Keratinocyte (primary cell): ENCODE measurements around the gene OSBPL5. TPM values are rescaled to one million over a fixed set of nuclear protein-coding genes. Genes with fewer than 3 reads are reported as not detected.

Source experiments
- DNase-seq: peaks from one replicate; pipeline ENCODE4 v3.0.0-alpha.2; 2011; ENCODE audit warnings: low read depth, missing footprints, low spot score
- FAIRE-seq: peaks from 2 replicates; lab custom pipeline; 2011; peaks lifted over from hg19 to GRCh38; lab: Jason Lieb, UNC
- H2AFZ ChIP-seq: 2 replicates; pipeline ENCODE4 v1.6.0; 2012; ENCODE audit warnings: low read length, control low read depth, inconsistent platforms; ENCODE audit not compliant: control insufficient read depth
- H3K27ac ChIP-seq: 2 replicates; pipeline ENCODE4 v1.5.1; 2011; ENCODE audit warnings: low read length; ENCODE audit not compliant: control insufficient read depth, insufficient read depth
- H3K27me3 ChIP-seq: 3 replicates; pipeline ENCODE4 v1.6.0; 2011; ENCODE audit warnings: low read length; ENCODE audit not compliant: control insufficient read depth, insufficient read depth; ENCODE audit errors: extremely low read depth
- H3K36me3 ChIP-seq, 2 experiments: 2 replicates in 1 of 2; 3 replicates in 1 of 2; pipeline ENCODE4 v1.5.1; 2011; ENCODE audit warnings: low read length in 2 of 2, mild to moderate bottlenecking in 1 of 2; ENCODE audit not compliant: control insufficient read depth in 2 of 2, insufficient read depth in 2 of 2; ENCODE audit errors: extremely low read depth in 1 of 2
- H3K4me1 ChIP-seq: 3 replicates; pipeline ENCODE4 v1.5.1; 2011; ENCODE audit warnings: low read length; ENCODE audit not compliant: control insufficient read depth, insufficient read depth; ENCODE audit errors: extremely low read depth
- H3K4me2 ChIP-seq: 3 replicates; pipeline ENCODE4 v1.6.0; 2011; ENCODE audit warnings: low read depth, low read length; ENCODE audit not compliant: control insufficient read depth, insufficient read depth; ENCODE audit errors: extremely low read depth
- H3K4me3 ChIP-seq, 3 experiments: fragments of 200-600 bp in 1 of 3; sonication (generic) in 1 of 3; 2 replicates in 2 of 3; 3 replicates in 1 of 3; pipeline ENCODE4 v1.5.1; 2011 to 2016; ENCODE audit warnings: low read length in 3 of 3, mild to moderate bottlenecking in 3 of 3, control low read depth in 2 of 3, inconsistent platforms in 1 of 3, low read depth in 1 of 3, mixed read lengths in 1 of 3, mixed run types in 1 of 3, moderate library complexity in 1 of 3; ENCODE audit not compliant: control insufficient read depth in 2 of 3, insufficient read depth in 2 of 3; ENCODE audit errors: extremely low read depth in 1 of 3
- H3K79me2 ChIP-seq: 2 replicates; pipeline ENCODE4 v1.6.0; 2012; ENCODE audit warnings: low read length; ENCODE audit not compliant: control insufficient read depth, insufficient read depth
- H3K9ac ChIP-seq: 3 replicates; pipeline ENCODE4 v1.6.0; 2011; ENCODE audit warnings: low read length; ENCODE audit not compliant: control insufficient read depth, insufficient read depth; ENCODE audit errors: extremely low read depth
- H3K9me1 ChIP-seq: 3 replicates; pipeline ENCODE4 v1.6.0; 2011; ENCODE audit warnings: low read length; ENCODE audit not compliant: control insufficient read depth, insufficient read depth; ENCODE audit errors: extremely low read depth
- H3K9me3 ChIP-seq: 2 replicates; pipeline ENCODE4 v1.5.1; 2012; ENCODE audit warnings: low read depth, low read length; ENCODE audit not compliant: control insufficient read depth
- H4K20me1 ChIP-seq: 3 replicates; pipeline ENCODE4 v1.6.0; 2011; ENCODE audit warnings: low read length; ENCODE audit not compliant: control insufficient read depth, insufficient read depth; ENCODE audit errors: extremely low read depth
- CTCF ChIP-seq, 3 experiments: IDR thresholded peaks in 1 of 3; conservative IDR thresholded peaks in 1 of 3; optimal IDR thresholded peaks in 1 of 3; 2 replicates in 2 of 3; 3 replicates in 1 of 3; pipeline versions ENCODE3 to v1.5.1; 2011; ENCODE audit warnings: low read length in 3 of 3, mild to moderate bottlenecking in 3 of 3, moderate library complexity in 2 of 3, control low read depth in 1 of 3, inconsistent platforms in 1 of 3; ENCODE audit not compliant: insufficient read depth in 2 of 3; ENCODE audit errors: extremely low read depth in 1 of 3
- EZH2 ChIP-seq: IDR thresholded peaks from one replicate; pipeline ENCODE4 v1.6.1; 2012; ENCODE audit warnings: inconsistent platforms, mild to moderate bottlenecking, low read length, moderate library complexity
- dilution Hi-C: fragments of 300-500 bp; cut with MboI; formaldehyde crosslinking; loops from one replicate; pipeline ENCODE4 v1.7.0; 2020; ENCODE audit warnings: low sequenced_read_pairs; ENCODE audit not compliant: extremely low pct_ligation_motif_present
- polyA plus RNA-seq, 5 experiments: library from polyadenylated mRNA; depleted of rRNA in 3 of 5; stranded (reverse) in 3 of 5; stranded (forward) in 1 of 5; unstranded in 1 of 5; fragments of >200 nt; gene quantifications; 1 replicate in 1 of 5; 2 replicates in 3 of 5; 3 replicates in 1 of 5; pipeline versions ENCODE4 v1.2.1 to v1.2.3, GENCODE V29; 2011 to 2012; ENCODE audit warnings: missing spikeins in 2 of 5, low read depth in 1 of 5, low replicate concordance in 1 of 5

The OSBPL5 gene
- polyA plus RNA-seq, 1 donor (not counting 4 experiments of a cell fraction or from before 2014, with no cell fraction given): 3.0 TPM

GRCh38 chr11:3154001-3154599 is 11.0 kb downstream of the OSBPL5 start:
- DNase-seq: no peak
- Histone ChIP-seq H2AFZ (no peak overlapping the region), H3K4me2 (no peak overlapping the region), H3K79me2 (peaks cover 15% of the 10 kb centered on the region), H3K9me1 (no peaks in the 10 kb centered on the region), H3K4me3 (no peak overlapping the region), H3K9ac (no peak overlapping the region), H3K36me3 (peaks cover 0 to 1% of the 10 kb centered on the region in 2 experiments), H3K27ac (no peak overlapping the region), H3K9me3 (no peaks in the 10 kb centered on the region), H3K27me3 (no peaks in the 10 kb centered on the region), H3K4me1 (no peaks in the 10 kb centered on the region), H4K20me1 (peaks cover 6% of the 10 kb centered on the region)
- dilution Hi-C loops: no loop called here
- no peak for FAIRE-seq
- TF ChIP-seq CTCF (optimal IDR thresholded peaks at IDR 0.05 in 1 of 3, IDR thresholded peaks at IDR 0.05 in 1 of 3, conservative IDR thresholded peaks at IDR 0.05 in 1 of 3; ENCODE audit: extremely low read depth in 1 of 3, insufficient read depth in 2 of 3, low read length in 3 of 3): no peak
- no peak for TF ChIP-seq EZH2

- no peak for FAIRE-seq
- H3K79me2 ChIP-seq: peaks cover 15% of the 10 kb centered on the region
- DNase-seq: no peak
- no peak overlapping the region for H3K9ac ChIP-seq
- H3K27ac ChIP-seq: no peak overlapping the region
- peaks cover 0 to 1% of the 10 kb centered on the region in 2 experiments for H3K36me3 ChIP-seq
- no peaks in the 10 kb centered on the region for H3K9me1 ChIP-seq
- dilution Hi-C loops: no loop called here
- TF ChIP-seq EZH2 (no peak), CTCF (optimal IDR thresholded peaks at IDR 0.05 in 1 of 3, IDR thresholded peaks at IDR 0.05 in 1 of 3, conservative IDR thresholded peaks at IDR 0.05 in 1 of 3; ENCODE audit: extremely low read depth in 1 of 3, insufficient read depth in 2 of 3, low read length in 3 of 3) (no peak)
- no peak overlapping the region for H3K4me2 ChIP-seq
- H3K27me3 ChIP-seq: no peaks in the 10 kb centered on the region
- H4K20me1 ChIP-seq: peaks cover 6% of the 10 kb centered on the region
- no peak overlapping the region for H3K4me3 ChIP-seq
- no peaks in the 10 kb centered on the region for H3K9me3 ChIP-seq
- no peaks in the 10 kb centered on the region for H3K4me1 ChIP-seq
- H2AFZ ChIP-seq: no peak overlapping the region
Observed at GRCh38 chr11:3153291-3153861, 11.7 kb downstream of the OSBPL5 start.
